HCT116 (cell line): Measurements from ENCODE around the gene RAVER1.
A peak's percentile ranks its signal among the peaks of the same experiment; 100 is the strongest.

Experiments used
- CTCF ChIP-seq, 3 experiments: fragments of 200-600 bp in 1 of 3; sonication (generic) in 1 of 3; IDR thresholded peaks in 2 of 3; conservative IDR thresholded peaks in 1 of 3; 2 replicates each; pipeline ENCODE4 v1.5.1; 2012 to 2017; ENCODE audit warnings: low read depth in 2 of 3, low read length in 2 of 3, antibody characterized with exemption in 1 of 3, borderline replicate concordance in 1 of 3, control low read depth in 1 of 3, mild to moderate bottlenecking in 1 of 3, mixed read lengths in 1 of 3, mixed run types in 1 of 3, moderate library complexity in 1 of 3; ENCODE audit not compliant: insufficient read depth in 1 of 3
- EZH2 ChIP-seq: fragments of 200-600 bp; sonication (generic); IDR thresholded peaks from 2 replicates; pipeline ENCODE4 v1.6.1; 2017; ENCODE audit warnings: antibody characterized with exemption, mixed run types
- EZH2phosphoT487 ChIP-seq: fragments of 200-600 bp; IDR thresholded peaks from 2 replicates; pipeline ENCODE4 v1.6.1; 2018; ENCODE audit warnings: antibody characterized with exemption, borderline replicate concordance
- POLR2A ChIP-seq: IDR thresholded peaks from 2 replicates; pipeline ENCODE4 v1.7.0; 2011; ENCODE audit warnings: borderline replicate concordance; ENCODE audit not compliant: insufficient read depth, insufficient read length; ENCODE audit errors: extremely low read depth
- POLR2AphosphoS5 ChIP-seq: IDR thresholded peaks from 2 replicates; pipeline ENCODE4 v1.6.1; 2011; ENCODE audit warnings: mild to moderate bottlenecking, low read depth, low read length, moderate library complexity
- RAD21 ChIP-seq: IDR thresholded peaks from 2 replicates; pipeline ENCODE4 v1.6.1; 2012; ENCODE audit warnings: low read depth, mild to moderate bottlenecking
- SRF ChIP-seq: IDR thresholded peaks from 2 replicates; pipeline ENCODE4 v1.6.1; 2012; ENCODE audit warnings: low read depth
- ZFX ChIP-seq: fragments of 450-650 bp; IDR thresholded peaks from 2 replicates; pipeline ENCODE4 v1.6.1; 2017
- TF ChIP-seq, protein P1 (sequence below): IDR thresholded peaks from 2 replicates; pipeline ENCODE4 v1.6.1; 2012

DNA sequence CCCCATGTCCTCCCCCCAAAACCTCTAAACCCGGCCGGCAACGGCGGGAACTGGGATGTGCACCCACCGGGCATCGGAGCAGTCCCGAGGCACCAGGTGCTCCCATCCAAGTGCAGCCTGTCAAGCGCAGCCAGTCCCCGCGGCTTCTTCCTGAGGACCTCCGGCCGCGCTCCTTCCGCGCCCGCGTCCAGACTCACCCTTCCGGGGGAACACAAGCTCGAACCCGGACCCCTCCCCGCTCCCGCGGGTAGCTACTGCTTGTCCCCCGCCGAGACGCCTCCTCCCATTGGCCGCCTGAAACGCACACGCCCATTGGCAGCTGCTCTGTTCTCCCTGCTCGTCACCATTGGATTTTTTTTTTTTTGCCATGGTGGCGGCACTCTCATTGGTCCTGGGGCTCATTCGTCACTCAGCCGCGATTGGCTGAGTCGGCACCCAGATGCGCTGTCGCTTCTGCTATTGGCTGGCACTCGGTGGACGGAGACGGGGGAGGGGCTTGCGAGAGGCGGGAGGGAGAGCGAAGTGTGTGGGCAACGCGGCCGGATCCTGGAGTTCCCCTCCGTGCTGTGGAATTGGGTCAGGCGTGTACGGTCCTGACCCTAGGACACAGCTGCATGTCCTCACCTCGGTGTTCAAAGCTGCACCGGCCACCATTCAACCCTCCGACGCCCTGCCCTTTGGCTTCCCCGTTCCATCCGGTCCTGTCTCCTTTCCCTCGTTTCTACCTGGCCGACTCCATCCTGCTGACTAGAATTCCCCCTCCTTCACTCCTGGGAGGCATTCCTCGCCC is 47.2 kb upstream of the RAVER1 start, which contains the start of gene TYK2:
- no peak for TF ChIP-seq CTCF (IDR thresholded peaks at IDR 0.05 in 2 of 3, conservative IDR thresholded peaks at IDR 0.05 in 1 of 3; ENCODE audit: borderline replicate concordance in 1 of 3, insufficient read depth in 1 of 3, low read depth in 2 of 3, low read length in 2 of 3)
- no peak for TF ChIP-seq RAD21
- TF ChIP-seq, protein P1, sequence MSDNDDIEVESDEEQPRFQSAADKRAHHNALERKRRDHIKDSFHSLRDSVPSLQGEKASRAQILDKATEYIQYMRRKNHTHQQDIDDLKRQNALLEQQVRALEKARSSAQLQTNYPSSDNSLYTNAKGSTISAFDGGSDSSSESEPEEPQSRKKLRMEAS, result peak; percentile 61
- peak; percentile 74 for TF ChIP-seq POLR2A
- TF ChIP-seq POLR2AphosphoS5, result peak; percentile 83
- TF ChIP-seq SRF, result no peak
- no peak for TF ChIP-seq EZH2
- TF ChIP-seq EZH2phosphoT487, result no peak
- no peak for TF ChIP-seq ZFX
